Skeletal muscle tissue (tissue), 4 donors: ENCODE measurements around the gene TSPAN18. TPM values are rescaled to one million over a fixed set of nuclear protein-coding genes. Genes with fewer than 3 reads are reported as not detected.

Experiments
- H3K27ac ChIP-seq: one replicate; pipeline ENCODE4 v1.7.0; 2013; ENCODE audit warnings: mild to moderate bottlenecking, low read depth, low read length, inconsistent platforms
- H3K27me3 ChIP-seq, 3 donors: one replicate each; pipeline ENCODE4 v1.7.0; 2013; ENCODE audit warnings: low read length in 3 of 3; ENCODE audit not compliant: control insufficient read depth in 3 of 3, insufficient read depth in 3 of 3
- H3K36me3 ChIP-seq, 3 donors: one replicate each; pipeline ENCODE4 v1.7.0; 2013; ENCODE audit warnings: low read length in 3 of 3; ENCODE audit not compliant: control insufficient read depth in 3 of 3, insufficient read depth in 3 of 3
- H3K4me1 ChIP-seq, 3 donors: one replicate each; pipeline ENCODE4 v1.7.0; 2013; ENCODE audit warnings: low read length in 3 of 3, mild to moderate bottlenecking in 3 of 3; ENCODE audit not compliant: control insufficient read depth in 3 of 3, insufficient read depth in 3 of 3
- H3K4me3 ChIP-seq, 3 donors: one replicate each; pipeline ENCODE4 v1.7.0; 2013; ENCODE audit warnings: low read length in 3 of 3
- H3K9ac ChIP-seq, 3 donors: one replicate each; pipeline ENCODE4 v1.7.0; 2013; ENCODE audit warnings: low read length in 3 of 3, mild to moderate bottlenecking in 3 of 3, moderate library complexity in 2 of 3, low read depth in 1 of 3
- H3K9me3 ChIP-seq, 3 donors: one replicate each; pipeline ENCODE4 v1.7.0; 2013; ENCODE audit warnings: low read length in 3 of 3; ENCODE audit not compliant: control insufficient read depth in 3 of 3
- total RNA-seq: library from RNA; depleted of rRNA; stranded (reverse); fragments of >200 nt; gene quantifications from one replicate; pipeline ENCODE4 v1.2.3, GENCODE V29; 2014
- donor health status: Osteomylitis.

Gene TSPAN18
- total RNA-seq, 1 donor from 2014 or later: 11.5 TPM

- Histone ChIP-seq H3K4me3 (no peak overlapping the region), H3K9ac (no peak overlapping the region), H3K27me3 (peaks cover 0 to 9% (median 3%) of the 10 kb centered on the region in 3 donors), H3K27ac (no peak overlapping the region), H3K9me3 (no peaks in the 10 kb centered on the region), H3K4me1 (peaks cover 12 to 28% (median 13%) of the 10 kb centered on the region in 3 donors), H3K36me3 (no peaks in the 10 kb centered on the region)
Measured at GRCh38 chr11:44812971-44813370, 86.2 kb downstream of the TSPAN18 start.

GRCh38 chr11:44813401-44813800 lies 86.6 kb downstream of the TSPAN18 start:
- peaks cover 12 to 28% (median 13%) of the 10 kb centered on the region in 3 donors for H3K4me1 ChIP-seq
- peaks cover 0 to 4% (median 3%) of the 10 kb centered on the region in 3 donors for H3K27me3 ChIP-seq
- no peak overlapping the region for H3K9ac ChIP-seq
- H3K27ac ChIP-seq: no peak overlapping the region
- no peaks in the 10 kb centered on the region for H3K36me3 ChIP-seq
- H3K4me3 ChIP-seq: no peak overlapping the region
- H3K9me3 ChIP-seq: no peaks in the 10 kb centered on the region

GRCh38 chr11:44814881-44815592 lies 88.3 kb downstream of the TSPAN18 start:
- peaks cover 12 to 28% (median 13%) of the 10 kb centered on the region in 3 donors for H3K4me1 ChIP-seq
- H3K9me3 ChIP-seq: no peaks in the 10 kb centered on the region
- H3K27ac ChIP-seq: no peak overlapping the region
- H3K4me3 ChIP-seq: no peak overlapping the region
- H3K36me3 ChIP-seq: no peaks in the 10 kb centered on the region
- H3K9ac ChIP-seq: no peak overlapping the region
- H3K27me3 ChIP-seq: no peaks in the 10 kb centered on the region

- Histone ChIP-seq H3K27ac (no peak overlapping the region), H3K9me3 (no peaks in the 10 kb centered on the region), H3K9ac (no peak overlapping the region), H3K27me3 (no peaks in the 10 kb centered on the region), H3K4me3 (no peak overlapping the region), H3K36me3 (no peaks in the 10 kb centered on the region), H3K4me1 (peaks cover 12 to 28% (median 13%) of the 10 kb centered on the region in 3 donors)
Measured at GRCh38 chr11:44815917-44816456, 89.2 kb downstream of the TSPAN18 start.

GRCh38 chr11:44816761-44817160 lies 90.0 kb downstream of the TSPAN18 start:
- Histone ChIP-seq H3K27me3 (no peaks in the 10 kb centered on the region), H3K4me3 (no peak overlapping the region), H3K4me1 (peaks cover 12 to 28% (median 13%) of the 10 kb centered on the region in 3 donors), H3K9ac (no peak overlapping the region), H3K9me3 (no peaks in the 10 kb centered on the region), H3K27ac (no peak overlapping the region), H3K36me3 (no peaks in the 10 kb centered on the region)

GRCh38 chr11:44817207-44817949 lies 90.6 kb downstream of the TSPAN18 start:
- H3K4me3 ChIP-seq: no peak overlapping the region
- no peaks in the 10 kb centered on the region for H3K36me3 ChIP-seq
- H3K4me1 ChIP-seq: peaks cover 10 to 24% (median 12%) of the 10 kb centered on the region in 3 donors
- H3K27me3 ChIP-seq: no peaks in the 10 kb centered on the region
- H3K27ac ChIP-seq: no peak overlapping the region
- H3K9ac ChIP-seq: no peak overlapping the region
- H3K9me3 ChIP-seq: no peaks in the 10 kb centered on the region

GRCh38 chr11:44818110-44818509 lies 91.3 kb downstream of the TSPAN18 start:
- Histone ChIP-seq H3K9ac (no peak overlapping the region), H3K36me3 (no peaks in the 10 kb centered on the region), H3K4me1 (peaks cover 6 to 18% (median 12%) of the 10 kb centered on the region in 3 donors), H3K4me3 (no peak overlapping the region), H3K27me3 (no peaks in the 10 kb centered on the region), H3K27ac (no peak overlapping the region), H3K9me3 (no peaks in the 10 kb centered on the region)

- no peaks in the 10 kb centered on the region for H3K36me3 ChIP-seq
- H3K4me3 ChIP-seq: no peak overlapping the region
- no peak overlapping the region for H3K27ac ChIP-seq
- H3K4me1 ChIP-seq: peaks cover 2 to 13% (median 6%) of the 10 kb centered on the region in 3 donors
- no peak overlapping the region for H3K9ac ChIP-seq
- no peaks in the 10 kb centered on the region for H3K27me3 ChIP-seq
- H3K9me3 ChIP-seq: no peaks in the 10 kb centered on the region
Measured at GRCh38 chr11:44819346-44819745, 92.6 kb downstream of the TSPAN18 start.

- no peaks in the 10 kb centered on the region for H3K9me3 ChIP-seq
- H3K4me3 ChIP-seq: no peak overlapping the region
- no peaks in the 10 kb centered on the region for H3K27me3 ChIP-seq
- no peaks in the 10 kb centered on the region for H3K36me3 ChIP-seq
- no peak overlapping the region for H3K9ac ChIP-seq
- no peak overlapping the region for H3K27ac ChIP-seq
- peaks cover 0 to 6% (median 4%) of the 10 kb centered on the region in 3 donors for H3K4me1 ChIP-seq
Measured at GRCh38 chr11:44822369-44822768, 95.6 kb downstream of the TSPAN18 start.

- no peaks in the 10 kb centered on the region for H3K36me3 ChIP-seq
- no peaks in the 10 kb centered on the region for H3K27me3 ChIP-seq
- H3K4me3 ChIP-seq: no peak overlapping the region
- no peak overlapping the region for H3K27ac ChIP-seq
- H3K9me3 ChIP-seq: no peaks in the 10 kb centered on the region
- peaks cover 0 to 4% (median 0%) of the 10 kb centered on the region in 3 donors for H3K4me1 ChIP-seq
- no peak overlapping the region for H3K9ac ChIP-seq
Measured at GRCh38 chr11:44823006-44823405, 96.2 kb downstream of the TSPAN18 start.
